NB4 (cell line): Measurements from ENCODE around the gene IL10RA.

Experiments
- CTCF ChIP-seq: IDR thresholded peaks from one replicate; pipeline ENCODE4 v1.5.1; 2012; ENCODE audit warnings: low read depth, low read length
- POLR2A ChIP-seq: IDR thresholded peaks from 2 replicates; pipeline ENCODE4 v1.6.1; 2011; ENCODE audit warnings: mild to moderate bottlenecking; ENCODE audit not compliant: insufficient read length; ENCODE audit errors: extremely low read depth
- TF ChIP-seq, protein P1 (sequence below): IDR thresholded peaks from 2 replicates; pipeline ENCODE4 v1.6.1; 2011; ENCODE audit warnings: low read depth, low read length

- TF ChIP-seq CTCF (no peak), POLR2A (no peak)
- TF ChIP-seq, protein P1, sequence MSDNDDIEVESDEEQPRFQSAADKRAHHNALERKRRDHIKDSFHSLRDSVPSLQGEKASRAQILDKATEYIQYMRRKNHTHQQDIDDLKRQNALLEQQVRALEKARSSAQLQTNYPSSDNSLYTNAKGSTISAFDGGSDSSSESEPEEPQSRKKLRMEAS = no peak
Observed at GRCh38 chr11:117989351-117990102, 3.3 kb downstream of the IL10RA start.
